ENCODE data around the gene DLG2. TPM values are rescaled to one million over a fixed set of nuclear protein-coding genes. Genes with fewer than 3 reads are reported as not detected.

The DLG2 gene
- total RNA-seq, 1 donor from 2014 or later = 2.8 TPM

GRCh38 chr11:83895516-83895915 is 1731.6 kb downstream of the DLG2 start:
- no peak for DNase-seq (ENCODE audit: low spot score)

DNA sequence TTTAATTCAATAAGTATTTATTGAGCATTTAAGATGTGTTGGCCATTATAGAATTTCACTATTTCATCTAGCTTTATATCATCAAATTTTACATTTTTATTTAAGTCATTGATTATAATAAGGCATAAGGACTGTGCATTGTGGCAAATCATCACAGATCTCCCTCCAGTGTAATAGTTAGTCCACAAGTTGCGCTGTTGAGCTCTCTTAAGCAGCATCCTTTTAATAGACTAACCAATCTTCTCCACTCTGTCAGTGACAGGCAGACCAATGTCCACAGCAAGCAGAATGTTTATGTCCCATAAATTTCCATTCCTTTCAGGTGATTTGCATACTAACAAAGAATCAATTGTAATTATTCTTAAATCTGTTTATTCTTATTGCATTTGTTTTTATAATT is 1745.7 kb downstream of the DLG2 start:
- DNase-seq (ENCODE audit: low spot score) = no peak

- no peak for DNase-seq (ENCODE audit: low spot score)
These were observed 1756.1 kb downstream of the DLG2 start for GRCh38 chr11:83871054-83871453.

GRCh38 chr11:83866655-83867054 is 1760.5 kb downstream of the DLG2 start:
- DNase-seq (ENCODE audit: low spot score) = no peak

DNA sequence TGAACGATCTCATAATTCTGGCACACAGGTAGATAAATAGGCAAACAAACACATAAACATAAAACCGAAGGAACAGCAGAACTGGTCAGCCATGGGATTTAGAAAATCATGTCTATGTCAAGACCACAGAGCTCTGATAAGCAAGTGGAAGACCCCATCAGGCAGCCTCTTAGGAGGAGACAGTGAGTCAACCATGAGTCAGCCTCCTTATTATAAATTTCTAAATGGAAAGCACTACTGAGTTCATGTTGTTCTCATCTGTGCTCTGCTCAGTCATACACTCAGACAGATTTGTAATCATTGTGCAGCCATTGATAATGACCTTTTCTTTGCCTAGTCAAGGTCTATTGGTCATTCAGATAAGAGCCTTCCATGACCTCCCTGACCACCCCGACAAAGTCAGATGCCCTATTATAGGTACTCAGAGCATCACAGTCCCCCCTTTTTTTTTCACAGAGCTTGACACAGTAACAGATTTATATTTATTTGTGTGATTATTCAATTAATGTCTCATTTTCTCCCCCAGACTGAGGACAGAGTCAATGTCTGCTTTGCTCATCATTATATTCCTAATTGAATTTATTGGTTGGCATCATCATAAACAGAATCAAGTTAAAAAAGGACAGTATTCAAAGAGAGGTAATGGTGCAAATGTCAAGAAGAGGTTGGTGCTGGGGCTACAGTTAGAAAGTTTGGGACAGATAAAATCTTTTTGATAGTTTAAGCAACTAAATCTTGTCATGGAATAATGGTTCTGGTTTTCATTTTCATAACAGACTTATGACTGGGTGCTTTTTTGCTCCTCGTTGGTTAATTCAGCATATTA is 1761.3 kb downstream of the DLG2 start:
- no peak for DNase-seq (ENCODE audit: low spot score)

- no peak for DNase-seq (ENCODE audit: low spot score)
These were observed 1762.6 kb downstream of the DLG2 start for GRCh38 chr11:83864412-83865057.

GRCh38 chr11:83863272-83863671 is 1763.9 kb downstream of the DLG2 start:
- DNase-seq (ENCODE audit: low spot score) = no peak

DNA sequence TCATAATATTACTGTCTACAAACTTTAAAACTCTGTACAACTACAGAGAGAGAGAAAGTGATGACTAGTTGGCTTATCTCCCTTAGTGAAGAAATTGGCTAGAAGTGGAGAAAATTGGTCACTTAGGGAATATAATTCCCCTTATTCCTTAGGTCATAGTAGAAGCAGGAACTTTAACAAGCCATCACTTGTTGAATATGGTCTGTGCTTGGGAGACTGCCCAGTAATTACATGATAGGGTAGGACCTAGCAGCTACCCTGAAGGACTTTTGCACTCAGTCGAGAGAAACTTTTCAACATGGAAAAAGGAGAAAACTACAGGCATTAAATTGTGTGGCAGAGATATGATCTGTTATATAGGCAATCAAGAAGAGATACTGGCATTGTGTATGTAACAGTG is 1764.5 kb downstream of the DLG2 start:
- no peak for DNase-seq (ENCODE audit: low spot score)

DNA sequence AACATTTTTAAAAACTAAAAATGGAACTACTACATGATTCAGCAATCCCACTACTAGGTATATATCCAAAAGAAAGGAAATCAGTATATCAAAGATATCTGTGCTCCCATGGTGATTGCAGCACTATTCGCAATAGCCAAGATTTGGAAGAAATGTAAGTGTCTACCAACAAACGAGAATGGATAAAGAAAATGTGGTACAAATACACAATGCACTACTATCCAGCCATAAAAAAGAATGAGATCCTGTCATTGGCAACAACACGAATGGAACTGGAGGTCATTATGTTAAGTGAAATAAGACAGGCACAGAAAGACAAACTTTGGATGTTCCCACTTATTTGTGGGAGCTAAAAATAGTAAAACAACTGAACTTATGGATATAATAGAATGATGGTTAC is 1765.1 kb downstream of the DLG2 start:
- DNase-seq (ENCODE audit: low spot score) = no peak

DNA sequence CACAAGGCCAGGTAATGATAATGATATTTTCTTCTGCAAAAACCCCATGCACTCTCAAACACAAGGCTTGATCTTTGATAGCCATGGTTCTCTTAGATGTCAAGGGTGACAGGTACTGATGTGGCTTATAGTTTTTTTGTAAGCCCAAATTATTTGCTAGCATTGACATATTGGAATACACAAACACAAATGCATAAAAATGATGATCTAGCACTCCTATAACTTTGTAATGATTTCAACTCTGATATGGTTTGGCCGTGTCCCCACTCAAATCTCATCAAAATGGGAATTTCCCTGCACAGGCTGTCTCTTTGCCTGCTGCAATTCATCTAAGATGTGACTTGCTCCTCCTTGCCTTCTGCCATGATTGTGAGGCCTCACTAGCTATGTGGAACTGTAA is 1768.5 kb downstream of the DLG2 start:
- DNase-seq (ENCODE audit: low spot score) = no peak

- DNase-seq (ENCODE audit: low spot score) = no peak
These were observed 1771.9 kb downstream of the DLG2 start for GRCh38 chr11:83855237-83855636.

DNA sequence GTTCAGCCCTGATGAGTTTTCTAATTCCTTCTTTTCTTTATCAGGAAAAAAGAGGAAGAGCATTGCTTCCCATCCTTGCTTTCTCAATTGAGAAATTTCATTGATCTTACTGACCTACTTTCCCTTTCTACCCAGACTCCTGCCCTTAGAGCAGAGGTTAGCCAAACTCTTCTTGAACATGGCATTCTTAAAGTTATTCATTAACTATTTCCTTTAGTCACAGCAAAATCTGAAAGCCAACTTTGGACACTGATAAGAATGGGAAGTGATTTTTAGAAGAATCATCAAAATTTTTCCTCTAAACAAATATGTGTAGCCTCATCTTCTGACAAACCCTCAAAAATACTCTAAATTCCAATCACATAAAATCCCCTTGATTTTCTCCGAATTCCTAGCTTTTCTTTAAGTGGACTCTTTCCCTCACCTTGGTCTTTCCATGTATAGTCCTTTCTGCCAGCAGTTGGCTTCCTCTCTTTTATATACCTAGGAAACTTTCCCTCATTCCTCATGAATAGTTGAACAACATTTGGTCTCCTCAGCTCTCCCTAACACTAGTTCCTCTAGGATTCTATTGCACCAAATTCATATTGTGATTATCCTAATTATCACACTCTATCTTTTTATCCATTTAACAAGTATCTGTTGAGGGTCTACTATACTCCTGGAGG is 1774.2 kb downstream of the DLG2 start:
- no peak for DNase-seq (ENCODE audit: low spot score)

DNA sequence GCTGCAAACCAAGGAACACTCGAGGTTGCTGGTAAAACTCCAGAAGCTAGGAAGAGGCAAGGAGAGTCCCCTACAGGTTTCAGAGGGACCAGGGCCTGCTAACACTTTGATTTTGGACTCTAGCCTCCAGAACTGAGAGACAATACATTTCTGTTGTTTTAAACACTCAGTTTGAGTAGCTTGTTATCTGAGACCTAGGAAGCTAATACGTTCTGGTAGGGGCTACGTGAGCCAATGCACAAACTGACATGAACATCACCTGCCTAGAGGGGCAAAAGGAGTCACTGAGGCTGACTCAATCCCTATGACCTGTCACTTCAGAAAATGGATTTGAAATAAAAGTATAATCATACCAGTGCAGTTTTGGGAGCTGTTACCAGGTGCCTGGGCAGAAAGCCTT is 1775.1 kb downstream of the DLG2 start:
- DNase-seq (ENCODE audit: low spot score) = no peak

DNA sequence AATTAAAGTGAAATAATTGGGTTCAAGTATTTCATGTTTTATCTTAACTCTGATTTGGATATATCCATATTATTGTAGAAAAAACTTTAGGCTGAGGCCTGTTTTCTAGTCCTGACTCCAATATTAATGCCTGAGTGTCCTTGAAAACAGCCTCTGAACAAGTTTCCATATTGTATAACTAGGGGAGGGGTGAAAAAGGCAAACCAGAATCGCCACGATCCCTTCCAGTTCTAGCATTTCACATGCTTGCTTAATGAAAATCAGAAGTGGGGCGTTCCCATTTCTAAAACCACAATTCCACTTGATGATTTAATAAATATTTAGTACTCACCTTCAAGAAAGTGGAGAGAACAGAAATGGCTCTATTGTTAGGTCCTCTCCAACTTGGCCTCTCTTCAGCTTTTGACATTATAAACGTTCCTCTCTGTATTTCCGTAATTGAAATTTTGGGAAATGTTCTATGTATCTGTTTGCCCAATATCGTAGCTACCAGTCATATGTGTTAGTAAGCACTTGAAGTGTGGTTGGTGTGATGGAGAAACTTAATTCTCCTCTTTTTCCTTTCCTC is 1779.6 kb downstream of the DLG2 start:
- no peak for DNase-seq (ENCODE audit: low spot score)

DNA sequence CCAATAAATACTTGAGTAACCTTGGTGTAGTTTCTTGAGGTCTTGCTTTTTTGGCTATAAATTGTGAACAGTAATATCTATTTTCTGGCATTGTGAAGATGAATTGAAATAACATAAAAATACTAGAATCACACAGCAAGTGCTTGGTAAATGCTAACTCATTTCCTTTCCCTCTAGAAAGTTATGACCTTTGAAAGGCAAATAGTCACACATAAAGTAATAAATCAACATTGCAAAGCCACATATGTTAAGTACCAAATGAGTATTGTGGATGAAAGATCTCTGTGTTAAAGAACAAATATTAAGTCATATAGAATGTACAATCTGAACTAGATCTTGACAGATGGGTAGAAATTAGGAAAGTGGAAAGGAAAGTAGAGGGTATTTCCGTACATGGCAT is 1781.3 kb downstream of the DLG2 start:
- DNase-seq (ENCODE audit: low spot score) = no peak

DNA sequence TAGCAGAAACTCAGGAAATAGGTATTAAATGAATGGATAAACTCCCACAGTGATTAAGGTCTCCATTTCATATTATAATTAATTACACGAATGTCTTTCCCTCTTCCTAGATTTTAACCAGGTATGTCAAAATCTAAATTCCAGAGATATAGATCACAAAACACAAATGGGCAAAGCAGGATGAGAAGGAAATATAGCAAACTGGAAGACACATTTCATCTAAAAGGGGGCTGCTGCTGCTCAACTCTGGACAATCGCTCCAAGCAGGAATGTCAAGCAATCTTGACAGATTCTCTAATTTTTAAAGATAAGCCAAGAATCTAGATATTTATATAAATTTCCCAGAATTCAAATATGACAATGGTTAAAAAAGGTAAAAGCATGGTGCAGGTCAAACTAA is 1786.8 kb downstream of the DLG2 start:
- no peak for DNase-seq (ENCODE audit: low spot score)

DNA sequence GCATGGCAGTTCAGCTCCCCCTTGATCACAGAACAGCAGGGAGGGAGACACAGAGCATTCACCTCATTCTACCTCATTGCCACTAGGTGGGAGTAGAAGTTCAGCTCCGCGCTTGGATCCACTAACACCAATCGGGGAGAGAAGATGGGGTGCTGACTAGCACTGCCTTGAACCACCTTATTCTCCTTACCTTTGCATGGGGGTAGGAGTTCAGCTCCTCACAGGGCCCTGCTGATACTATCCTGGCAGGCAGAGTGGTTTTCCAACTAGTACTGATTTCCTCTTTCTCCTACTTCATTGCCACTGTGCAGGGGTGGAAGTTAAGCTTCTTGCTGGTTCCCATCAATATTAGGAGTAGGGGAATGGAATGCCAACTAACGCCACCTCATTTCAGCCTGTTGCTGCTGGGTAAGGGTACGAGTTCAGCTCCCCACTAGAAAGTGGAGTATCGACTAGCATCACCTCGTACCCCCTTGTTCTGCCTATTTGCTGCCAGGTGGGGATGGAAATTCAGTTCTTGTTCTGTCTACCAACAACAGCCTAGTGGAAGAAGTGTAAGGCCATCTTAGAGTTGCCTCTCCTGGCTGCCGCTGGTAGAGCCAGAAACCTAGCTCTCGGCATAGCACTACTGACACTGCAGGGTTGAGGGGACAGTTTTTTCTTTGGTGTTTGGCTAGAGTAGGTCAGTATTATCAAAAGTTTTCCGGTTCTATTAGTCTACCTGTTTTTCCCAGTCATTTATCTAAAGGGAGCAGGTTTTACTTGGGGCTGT is 1790.1 kb downstream of the DLG2 start:
- no peak for DNase-seq (ENCODE audit: low spot score)

- DNase-seq (ENCODE audit: low spot score) = no peak
These were observed 1791.1 kb downstream of the DLG2 start for GRCh38 chr11:83836065-83836464.

- DNase-seq (ENCODE audit: low spot score) = no peak
These were observed 1791.7 kb downstream of the DLG2 start for GRCh38 chr11:83835423-83835822.

GRCh38 chr11:83831929-83832328 is 1795.2 kb downstream of the DLG2 start:
- no peak for DNase-seq (ENCODE audit: low spot score)

GRCh38 chr11:83827940-83828554 is 1799.1 kb downstream of the DLG2 start:
- DNase-seq (ENCODE audit: low spot score) = no peak

Data from mesenteric fat pad (tissue), 1 donor.